ENCODE data around the gene F7. TPM values are rescaled to one million over a fixed set of nuclear protein-coding genes. Genes with fewer than 3 reads are reported as not detected.

The F7 gene
- total RNA-seq, 4 donors from 2014 or later = 0.12 to 0.54 TPM; not detected in 2

DNA sequence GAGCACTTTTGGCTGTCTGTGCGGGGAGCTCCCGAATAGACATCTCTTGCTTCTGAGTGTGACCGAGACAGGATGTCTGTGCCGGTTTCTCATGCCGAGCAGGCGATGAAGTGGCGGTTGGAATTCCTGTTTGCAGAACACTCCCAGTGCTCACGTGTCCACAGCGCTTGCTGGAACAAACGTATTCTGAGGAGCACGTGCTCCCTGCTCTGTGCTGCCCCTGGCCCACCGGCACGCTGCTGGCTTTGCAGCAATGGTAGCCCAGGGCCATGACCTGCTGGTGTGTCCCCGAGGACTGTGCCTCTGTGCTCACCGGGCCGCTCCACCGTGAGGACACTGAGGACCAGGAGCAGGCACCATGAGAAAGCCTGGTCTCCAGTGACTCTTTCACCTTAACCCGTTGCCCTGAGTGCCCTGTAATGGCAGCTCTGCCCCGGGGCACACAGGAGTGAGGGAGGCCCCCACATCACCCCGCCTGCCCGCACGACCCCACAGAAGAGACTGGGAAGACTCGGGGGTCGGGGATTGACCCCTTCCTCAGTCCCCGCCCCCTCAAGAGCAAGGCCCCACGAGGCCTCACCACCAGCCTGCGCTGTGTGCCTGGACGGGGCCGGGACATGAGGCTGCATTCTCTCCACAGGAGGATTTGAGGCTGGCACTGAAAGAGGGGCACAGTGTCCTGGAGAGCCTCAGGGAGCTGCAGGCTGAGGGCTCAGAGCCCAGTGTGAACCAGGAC lies 40.0 kb upstream of the F7 start:
- Histone ChIP-seq H3K36me3 (peaks cover 0 to 11% of the 10 kb centered on the region in 2 donors), H3K27me3 (peaks cover 5% of the 10 kb centered on the region), H3K4me3 (no peak overlapping the region), H3K27ac (no peak overlapping the region), H3K9me3 (no peaks in the 10 kb centered on the region), H3K4me1 (no peaks in the 10 kb centered on the region)
- WGBS, 2 donors (ENCODE audit: low coverage in 1 of 2) = 85% methylated on average over 3 of the region's 29 CpGs; no CpG with 5 or more reads in 1 of the 2 donors
- TF ChIP-seq EP300 (IDR thresholded peaks at IDR 0.05) = no peak
- TF ChIP-seq POLR2A (IDR thresholded peaks at IDR 0.05) = no peak
- no peak for TF ChIP-seq POLR2AphosphoS5 (IDR thresholded peaks at IDR 0.05)
- TF ChIP-seq, protein P1, sequence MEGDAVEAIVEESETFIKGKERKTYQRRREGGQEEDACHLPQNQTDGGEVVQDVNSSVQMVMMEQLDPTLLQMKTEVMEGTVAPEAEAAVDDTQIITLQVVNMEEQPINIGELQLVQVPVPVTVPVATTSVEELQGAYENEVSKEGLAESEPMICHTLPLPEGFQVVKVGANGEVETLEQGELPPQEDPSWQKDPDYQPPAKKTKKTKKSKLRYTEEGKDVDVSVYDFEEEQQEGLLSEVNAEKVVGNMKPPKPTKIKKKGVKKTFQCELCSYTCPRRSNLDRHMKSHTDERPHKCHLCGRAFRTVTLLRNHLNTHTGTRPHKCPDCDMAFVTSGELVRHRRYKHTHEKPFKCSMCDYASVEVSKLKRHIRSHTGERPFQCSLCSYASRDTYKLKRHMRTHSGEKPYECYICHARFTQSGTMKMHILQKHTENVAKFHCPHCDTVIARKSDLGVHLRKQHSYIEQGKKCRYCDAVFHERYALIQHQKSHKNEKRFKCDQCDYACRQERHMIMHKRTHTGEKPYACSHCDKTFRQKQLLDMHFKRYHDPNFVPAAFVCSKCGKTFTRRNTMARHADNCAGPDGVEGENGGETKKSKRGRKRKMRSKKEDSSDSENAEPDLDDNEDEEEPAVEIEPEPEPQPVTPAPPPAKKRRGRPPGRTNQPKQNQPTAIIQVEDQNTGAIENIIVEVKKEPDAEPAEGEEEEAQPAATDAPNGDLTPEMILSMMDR (IDR thresholded peaks at IDR 0.05) = no peak
- ATAC-seq = no peak

GRCh38 chr13:113066142-113066455 lies 39.5 kb upstream of the F7 start:
- WGBS, 2 donors (ENCODE audit: low coverage in 1 of 2) = no CpG with 5 or more reads among the region's 10 CpGs
- TF ChIP-seq, protein P1 (IDR thresholded peaks at IDR 0.05) = no peak
- no peak for TF ChIP-seq POLR2A (IDR thresholded peaks at IDR 0.05)
- no peak for TF ChIP-seq EP300 (IDR thresholded peaks at IDR 0.05)
- TF ChIP-seq POLR2AphosphoS5 (IDR thresholded peaks at IDR 0.05) = no peak
- H3K4me1 ChIP-seq = no peaks in the 10 kb centered on the region
- peaks cover 5% of the 10 kb centered on the region for H3K27me3 ChIP-seq
- H3K27ac ChIP-seq = no peak overlapping the region
- H3K36me3 ChIP-seq = peaks cover 0 to 14% of the 10 kb centered on the region in 2 donors
- H3K4me3 ChIP-seq = no peak overlapping the region
- no peak for ATAC-seq
- no peaks in the 10 kb centered on the region for H3K9me3 ChIP-seq

DNA sequence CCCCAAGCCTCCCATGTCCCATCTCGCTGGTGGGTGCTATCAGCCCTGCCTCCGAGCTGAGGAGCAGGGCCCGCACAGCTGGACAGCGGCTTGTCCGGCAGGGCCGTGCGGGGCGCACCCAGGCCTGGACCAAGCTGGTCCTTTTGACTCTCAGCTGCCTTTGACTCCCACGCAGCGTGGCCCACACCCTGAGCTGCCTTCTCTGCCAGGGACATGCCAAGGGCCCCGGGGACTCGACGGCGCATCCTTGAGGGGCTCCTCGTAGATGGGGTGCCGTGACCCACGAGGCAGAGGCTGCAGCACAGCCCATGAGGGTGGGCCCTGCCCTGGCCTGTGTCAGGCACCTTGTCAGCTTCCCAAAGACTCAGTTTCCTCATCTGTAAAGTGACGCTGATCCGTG lies 38.8 kb upstream of the F7 start:
- H3K36me3 ChIP-seq = peaks cover 0 to 14% of the 10 kb centered on the region in 2 donors
- H3K4me1 ChIP-seq = no peaks in the 10 kb centered on the region
- H3K27ac ChIP-seq = no peak overlapping the region
- H3K9me3 ChIP-seq = no peaks in the 10 kb centered on the region
- no peak overlapping the region for H3K4me3 ChIP-seq
- no CpG with 5 or more reads among the region's 19 CpGs for WGBS, 2 donors (ENCODE audit: low coverage in 1 of 2)
- TF ChIP-seq EP300 (IDR thresholded peaks at IDR 0.05) (no peak), POLR2A (IDR thresholded peaks at IDR 0.05) (no peak), POLR2AphosphoS5 (IDR thresholded peaks at IDR 0.05) (no peak)
- TF ChIP-seq, protein P1 (IDR thresholded peaks at IDR 0.05) = no peak
- no peak for ATAC-seq
- peaks cover 5% of the 10 kb centered on the region for H3K27me3 ChIP-seq

DNA sequence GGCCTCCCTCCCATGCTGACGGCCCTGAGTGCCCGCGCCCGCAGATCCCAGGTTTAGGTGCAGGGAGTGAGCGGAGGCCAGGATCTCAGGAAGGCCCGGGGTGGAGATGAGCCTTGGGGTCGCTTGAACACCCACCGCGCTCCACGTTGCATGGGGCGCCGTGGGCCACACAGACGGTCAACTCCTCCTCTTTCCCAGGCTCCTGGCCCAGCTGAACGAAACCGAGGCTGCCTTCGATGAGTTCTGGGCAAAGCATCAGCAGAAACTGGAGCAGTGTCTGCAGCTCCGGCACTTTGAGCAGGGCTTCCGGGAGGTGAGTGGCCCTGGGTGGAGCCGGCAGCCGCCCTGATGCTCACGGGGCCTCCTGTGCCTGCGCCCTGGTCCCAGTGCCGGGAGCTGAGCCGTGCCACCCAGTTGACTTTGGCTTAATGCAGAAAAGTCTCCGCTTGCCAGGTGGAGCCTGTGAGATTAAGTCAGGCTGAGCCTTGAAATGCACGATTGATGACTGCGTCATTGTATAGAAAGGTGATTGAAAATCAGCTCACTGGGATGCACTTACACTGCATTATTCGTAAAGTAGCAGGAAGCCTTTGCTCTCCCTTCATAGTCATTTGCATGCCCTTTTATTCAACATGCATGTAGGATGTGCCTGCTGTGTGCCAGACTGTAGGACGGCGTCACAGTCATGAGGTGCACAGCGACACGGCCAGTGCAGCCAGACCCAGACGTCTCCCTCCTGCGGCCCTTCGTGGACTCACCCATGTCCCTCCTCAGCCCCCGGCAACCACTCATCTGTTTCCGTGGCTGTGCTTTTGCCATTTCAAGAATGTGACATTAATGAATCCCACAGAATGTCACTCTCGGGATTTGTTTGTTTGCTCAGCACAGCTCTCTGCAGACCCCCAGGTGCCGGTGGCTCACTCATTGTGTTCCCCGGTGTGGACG lies 35.5 kb upstream of the F7 start:
- Histone ChIP-seq H3K36me3 (peaks cover 0 to 17% of the 10 kb centered on the region in 2 donors), H3K27me3 (peaks cover 5% of the 10 kb centered on the region), H3K9me3 (peaks cover 0 to 8% (median 0%) of the 10 kb centered on the region in 3 donors), H3K27ac (no peak overlapping the region), H3K4me1 (no peaks in the 10 kb centered on the region), H3K4me3 (no peak overlapping the region)
- TF ChIP-seq POLR2AphosphoS5 (IDR thresholded peaks at IDR 0.05) = no peak
- TF ChIP-seq EP300 (IDR thresholded peaks at IDR 0.05) = no peak
- no peak for TF ChIP-seq POLR2A (IDR thresholded peaks at IDR 0.05)
- TF ChIP-seq, protein P1 (IDR thresholded peaks at IDR 0.05) = no peak
- WGBS, 2 donors (ENCODE audit: low coverage in 1 of 2) = 72 to 90% methylated on average over 12 to 14 of the region's 41 CpGs
- ATAC-seq = no peak
